Astrocyte of the cerebellum (primary cell): ENCODE measurements around the gene ANKRD16.

Experiments used
- DNase-seq: peaks from one replicate; pipeline ENCODE4 v3.0.0-alpha.2; 2011; ENCODE audit warnings: low read depth
- H3K4me3 ChIP-seq: 2 replicates; pipeline ENCODE4 v1.5.1; 2011; ENCODE audit warnings: mild to moderate bottlenecking, low read depth, low read length, moderate library complexity
- CTCF ChIP-seq: IDR thresholded peaks from 2 replicates; pipeline ENCODE4 v1.5.1; 2012; ENCODE audit warnings: low read length, low read depth, moderate library complexity, mild to moderate bottlenecking; ENCODE audit errors: missing control alignments
- in situ Hi-C: cut with HindIII; loops from 2 replicates; pipeline ENCODE4 v1.10.0; 2017; ENCODE audit warnings: low sequenced_read_pairs

The ANKRD16 gene

GRCh38 chr10:5930272-5930671 lies 40.6 kb upstream of the ANKRD16 start:
- TF ChIP-seq CTCF: no peak
- in situ Hi-C loops: no loop called here
- H3K4me3 ChIP-seq: no peak overlapping the region
- DNase-seq: no peak

- no peak for DNase-seq
- TF ChIP-seq CTCF: no peak
- no peak overlapping the region for H3K4me3 ChIP-seq
- in situ Hi-C loops: no loop called here
Measured at GRCh38 chr10:5929442-5929841, 39.7 kb upstream of the ANKRD16 start.

GRCh38 chr10:5927306-5927705 lies 37.6 kb upstream of the ANKRD16 start:
- in situ Hi-C loops: no loop called here
- DNase-seq: peak; percentile 52
- no peak overlapping the region for H3K4me3 ChIP-seq
- no peak for TF ChIP-seq CTCF

GRCh38 chr10:5924889-5925288 lies 35.2 kb upstream of the ANKRD16 start:
- no peak overlapping the region for H3K4me3 ChIP-seq
- in situ Hi-C loops: no loop called here
- DNase-seq: no peak
- TF ChIP-seq CTCF: no peak

GRCh38 chr10:5921746-5922145 lies 32.1 kb upstream of the ANKRD16 start:
- H3K4me3 ChIP-seq: no peak overlapping the region
- DNase-seq: no peak
- in situ Hi-C loops: no loop called here
- TF ChIP-seq CTCF: no peak

GRCh38 chr10:5919568-5919967 lies 29.9 kb upstream of the ANKRD16 start:
- in situ Hi-C loops: no loop called here
- no peak for TF ChIP-seq CTCF
- H3K4me3 ChIP-seq: no peak overlapping the region
- no peak for DNase-seq

- no peak overlapping the region for H3K4me3 ChIP-seq
- TF ChIP-seq CTCF: no peak
- DNase-seq: no peak
- in situ Hi-C loops: no loop called here
Measured at GRCh38 chr10:5918763-5919162, 29.1 kb upstream of the ANKRD16 start.
